Measurements from ENCODE around the gene CBX7. TPM values are rescaled to one million over a fixed set of nuclear protein-coding genes. Genes with fewer than 3 reads are reported as not detected.
"Not testable (repeated sequence)": the region's sequence is repeated elsewhere in the genome, so short reads cannot be mapped to it uniquely, and the experiment has no call there.

The CBX7 gene
- total RNA-seq, 1 donor from 2014 or later: 0.71 TPM

- Mint-ChIP-seq H3K4me3 (no peak overlapping the region), H3K27me3 (ENCODE audit: insufficient read depth, low read depth) (peaks cover 9% of the 10 kb centered on the region), H3K9me3 (peaks cover 3% of the 10 kb centered on the region), H3K4me1 (peaks cover 20% of the 10 kb centered on the region), H3K36me3 (no peaks in the 10 kb centered on the region), H3K27ac (no peak overlapping the region)
- Histone ChIP-seq H3F3A (ENCODE audit: low read depth) (peaks cover 7% of the 10 kb centered on the region), H3K79me2 (ENCODE audit: low read depth) (no peaks in the 10 kb centered on the region), H3K27ac (no peak overlapping the region), H3K27me3 (no peaks in the 10 kb centered on the region), H3K9ac (no peak overlapping the region), H3K9me3 (ENCODE audit: low read depth) (no peaks in the 10 kb centered on the region), H3K36me3 (no peaks in the 10 kb centered on the region), H3K4me2 (no peak overlapping the region), H3K4me1 (peaks cover 7% of the 10 kb centered on the region), H3K4me3 (no peak overlapping the region), H2AFZ (replicated peaks) (no peak overlapping the region), H4K20me1 (ENCODE audit: low read depth) (no peaks in the 10 kb centered on the region)
- no peak for TF ChIP-seq EZH2 (IDR thresholded peaks at IDR 0.05)
- no peak for TF ChIP-seq EZH2phosphoT487 (IDR thresholded peaks at IDR 0.05)
- TF ChIP-seq CTCF (IDR thresholded peaks at IDR 0.05): no peak
- no peak for DNase-seq (ENCODE audit: low spot score)
These were observed 14.1 kb upstream of the CBX7 start for GRCh38 chr22:39166547-39166946.

DNA sequence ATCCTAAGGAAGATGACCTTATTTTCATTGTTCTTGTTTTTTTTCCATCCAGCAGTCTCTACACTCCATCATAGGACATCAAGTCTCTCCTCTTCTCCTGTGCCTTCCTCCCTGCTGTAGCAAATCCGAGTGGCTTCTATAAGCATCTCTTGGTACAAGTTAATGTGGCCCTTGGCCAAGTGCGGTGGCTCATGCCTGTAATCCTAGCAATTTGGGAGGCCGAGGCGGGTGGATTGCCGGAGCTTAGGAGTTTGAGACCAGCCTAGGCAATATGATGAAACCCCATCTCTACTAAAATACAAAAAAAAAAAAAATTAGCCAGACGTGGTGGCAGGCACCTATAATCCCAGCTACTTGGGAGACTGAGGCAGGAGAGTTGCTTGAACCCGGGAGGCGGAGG is 3.6 kb upstream of the CBX7 start:
- peaks cover 19% of the 10 kb centered on the region for H3F3A ChIP-seq (ENCODE audit: low read depth)
- H3K9me3 ChIP-seq (ENCODE audit: low read depth); H3K4me3 ChIP-seq; DNase-seq (ENCODE audit: low spot score); H3K36me3 ChIP-seq; H3K27ac ChIP-seq; H3K9me3 Mint-ChIP-seq; H3K4me1 Mint-ChIP-seq; H3K79me2 ChIP-seq (ENCODE audit: low read depth); H4K20me1 ChIP-seq (ENCODE audit: low read depth); H2AFZ ChIP-seq (replicated peaks); H3K4me3 Mint-ChIP-seq; H3K4me1 ChIP-seq; H3K36me3 Mint-ChIP-seq; H3K9ac ChIP-seq; H3K4me2 ChIP-seq; H3K27ac Mint-ChIP-seq: not testable (repeated sequence)
- H3K27me3 Mint-ChIP-seq (ENCODE audit: insufficient read depth, low read depth): peaks cover 32% of the 10 kb centered on the region
- H3K27me3 ChIP-seq: peaks cover 62% of the 10 kb centered on the region

DNA sequence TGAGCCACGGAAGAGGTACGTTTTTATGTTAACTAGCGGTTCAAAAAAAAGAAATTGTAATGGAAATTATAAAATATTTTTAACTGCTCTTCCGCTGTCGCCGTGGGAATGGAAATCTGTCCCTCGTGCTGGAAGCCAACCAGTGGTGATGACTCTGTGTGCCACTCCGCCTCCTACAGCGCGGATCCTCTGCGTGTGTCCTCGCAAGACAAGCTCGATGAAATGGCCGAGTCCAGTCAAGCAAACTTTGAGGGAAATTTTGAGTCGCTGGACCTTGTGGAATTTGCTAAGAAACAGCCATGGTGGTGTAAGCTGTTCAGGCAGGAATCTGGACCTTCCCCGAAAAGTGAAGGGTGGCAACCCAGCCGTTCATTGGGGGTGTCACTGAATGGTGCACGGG is 2.9 kb upstream of the CBX7 start:
- no peak overlapping the region for H3K4me3 Mint-ChIP-seq

More for the DNA sequence above, 2.9 kb upstream of the CBX7 start:
- H3K4me2 ChIP-seq: no peak overlapping the region
- no peak overlapping the region for H3K27ac ChIP-seq
- peaks cover 63% of the 10 kb centered on the region for H3K27me3 ChIP-seq
- H2AFZ ChIP-seq (replicated peaks): no peak overlapping the region
- H3K9me3 ChIP-seq (ENCODE audit: low read depth): no peaks in the 10 kb centered on the region
- DNase-seq (ENCODE audit: low spot score): no peak
- Mint-ChIP-seq H3K27me3 (ENCODE audit: insufficient read depth, low read depth) (peaks cover 31% of the 10 kb centered on the region), H3K27ac (no peak overlapping the region), H3K9me3 (no peaks in the 10 kb centered on the region), H3K4me1 (peaks cover 12% of the 10 kb centered on the region), H3K36me3 (peaks cover 2% of the 10 kb centered on the region)
- no peak overlapping the region for H3K9ac ChIP-seq
- H4K20me1 ChIP-seq (ENCODE audit: low read depth): no peaks in the 10 kb centered on the region
- TF ChIP-seq EZH2phosphoT487 (IDR thresholded peaks at IDR 0.05) (no peak), EZH2 (IDR thresholded peaks at IDR 0.05) (no peak), CTCF (IDR thresholded peaks at IDR 0.05) (no peak)
- no peaks in the 10 kb centered on the region for H3K79me2 ChIP-seq (ENCODE audit: low read depth)
- H3K4me3 ChIP-seq: no peak overlapping the region
- H3K36me3 ChIP-seq: no peaks in the 10 kb centered on the region
- peaks cover 24% of the 10 kb centered on the region for H3F3A ChIP-seq (ENCODE audit: low read depth)
- peaks cover 4% of the 10 kb centered on the region for H3K4me1 ChIP-seq

Measured in neural progenitor cell (in vitro differentiated cells).